Adipose tissue (tissue), 3 donors: ENCODE data around the gene KLC1. TPM values are rescaled to one million over a fixed set of nuclear protein-coding genes. Genes with fewer than 3 reads are reported as not detected.
"Not testable (repeated sequence)": the region's sequence is repeated elsewhere in the genome, so short reads cannot be mapped to it uniquely, and the experiment has no call there.

Experiments used
- H3K27ac ChIP-seq: one replicate; pipeline ENCODE4 v1.5.1; 2013; ENCODE audit warnings: low read depth, low read length
- WGBS, 3 donors: extraction: QIAGEN DNeasy Blood & Tissue Kit; methylation state at CpG; one replicate each; pipeline ENCODE4 v1.1.7; 2013; 5-methylcytosine and 5-hydroxymethylcytosine counted together
- polyA plus RNA-seq, 3 donors: library from polyadenylated mRNA; stranded (reverse); fragments of 200-250 nt; gene quantifications; one replicate each; pipeline ENCODE4 v1.2.3, GENCODE V29; 2013
- donor health status: healthy with polysubstance abuse.
- donor health status: Bipolar disorder and iron deficiency.
- donor health status: healthy.

KLC1 gene
- 100 to 1,000 TPM in 1 of 3 donors, 10 to 100 TPM in 2; 39.3 to 104 (median 92.0) TPM for polyA plus RNA-seq

DNA sequence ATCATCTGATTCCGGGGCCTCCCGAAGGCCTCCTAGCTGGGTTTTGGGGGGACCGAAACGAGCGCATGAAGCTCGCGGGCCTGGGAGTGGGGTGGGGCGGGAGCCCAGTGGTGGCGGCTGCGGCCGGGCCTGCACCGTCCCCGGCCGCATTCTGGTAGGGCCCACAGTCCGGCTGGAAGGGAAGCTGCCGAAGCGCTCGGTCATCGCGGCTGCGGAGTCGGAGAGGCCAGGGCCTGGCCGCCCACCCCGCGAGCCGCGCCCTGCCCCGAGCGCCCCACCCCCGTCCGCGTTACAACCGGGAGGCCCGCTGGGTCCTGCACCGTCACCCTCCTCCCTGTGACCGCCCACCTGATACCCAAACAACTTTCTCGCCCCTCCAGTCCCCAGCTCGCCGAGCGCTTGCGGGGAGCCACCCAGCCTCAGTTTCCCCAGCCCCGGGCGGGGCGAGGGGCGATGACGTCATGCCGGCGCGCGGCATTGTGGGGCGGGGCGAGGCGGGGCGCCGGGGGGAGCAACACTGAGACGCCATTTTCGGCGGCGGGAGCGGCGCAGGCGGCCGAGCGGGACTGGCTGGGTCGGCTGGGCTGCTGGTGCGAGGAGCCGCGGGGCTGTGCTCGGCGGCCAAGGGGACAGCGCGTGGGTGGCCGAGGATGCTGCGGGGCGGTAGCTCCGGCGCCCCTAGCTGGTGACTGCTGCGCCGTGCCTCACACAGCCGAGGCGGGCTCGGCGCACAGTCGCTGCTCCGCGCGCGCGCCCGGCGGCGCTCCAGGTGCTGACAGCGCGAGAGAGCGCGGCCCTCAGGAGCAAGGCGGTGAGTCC, at the start of gene KLC1:
Gene KLC1, plus strand, starts transcription at position 528 of the 819 bp plus-strand sequence. CDS start 25,354 bp downstream, outside the sequence.
- WGBS, 3 donors, result 0 to 1% (median 1%) methylated on average over 57 to 97 of the region's 97 CpGs
- peak within 1 kb of the TSS; percentile 94 for H3K27ac ChIP-seq

DNA sequence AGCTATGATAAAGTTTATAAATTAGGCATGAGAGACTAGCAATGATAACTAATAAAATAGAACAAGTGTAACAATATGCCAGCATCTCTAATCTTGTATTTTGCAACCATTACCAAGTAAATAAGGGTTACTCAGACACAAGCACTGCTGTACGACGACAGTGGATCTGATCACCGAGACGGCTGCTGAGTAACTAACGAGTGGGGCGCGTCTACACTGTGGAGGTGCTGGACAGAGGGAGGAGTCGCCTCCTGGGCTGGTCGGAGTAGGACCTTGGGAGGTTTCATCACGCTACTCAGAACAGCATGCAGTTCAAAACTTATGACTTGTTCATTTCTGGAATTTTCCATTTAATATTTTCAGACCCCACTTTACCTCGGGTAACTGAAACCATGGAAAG, 47.8 kb upstream of the KLC1 start:
- WGBS, 3 donors, result 91 to 95% (median 93%) methylated on average over 11 of the region's 11 CpGs
- H3K27ac ChIP-seq, result no peak overlapping the region

DNA sequence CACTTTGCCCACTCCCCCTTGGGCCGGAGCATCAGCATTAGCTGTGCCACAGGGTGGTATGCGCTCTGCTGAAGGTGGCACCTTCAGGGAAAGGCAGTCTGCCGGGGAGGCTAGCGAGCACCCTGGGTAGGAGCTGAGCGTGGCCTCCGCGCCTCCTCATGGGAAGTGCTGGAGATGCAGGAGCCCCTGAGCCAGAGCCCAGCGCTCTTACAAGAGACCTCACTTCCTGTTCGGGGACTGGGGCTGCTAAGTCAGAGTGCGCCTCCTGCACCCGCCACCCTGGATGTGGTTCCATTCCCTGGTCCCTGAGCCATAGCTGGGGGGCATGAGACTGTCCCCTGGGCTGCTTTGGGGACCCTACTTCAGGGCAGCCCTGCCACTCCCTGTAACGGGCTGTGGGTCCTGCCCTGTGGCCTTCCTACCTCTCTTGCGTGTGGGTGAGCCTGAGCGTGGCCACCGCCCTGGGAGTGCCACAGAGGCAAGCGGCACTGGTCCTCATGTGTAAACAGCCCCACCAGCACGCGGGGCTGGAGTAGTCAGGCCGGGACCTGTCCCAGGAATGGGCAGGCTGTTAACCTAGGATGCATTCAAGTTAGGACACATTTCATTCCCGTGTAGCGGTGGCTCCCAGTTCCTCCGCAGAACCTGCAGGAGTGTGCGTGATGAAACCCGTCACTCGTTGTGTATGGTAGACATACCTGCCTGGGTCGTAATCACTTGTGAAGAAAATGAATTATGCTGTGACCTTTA, 46.9 kb upstream of the KLC1 start:
- no peak overlapping the region for H3K27ac ChIP-seq
- 90 to 94% (median 92%) methylated on average over 25 to 26 of the region's 26 CpGs for WGBS, 3 donors

DNA sequence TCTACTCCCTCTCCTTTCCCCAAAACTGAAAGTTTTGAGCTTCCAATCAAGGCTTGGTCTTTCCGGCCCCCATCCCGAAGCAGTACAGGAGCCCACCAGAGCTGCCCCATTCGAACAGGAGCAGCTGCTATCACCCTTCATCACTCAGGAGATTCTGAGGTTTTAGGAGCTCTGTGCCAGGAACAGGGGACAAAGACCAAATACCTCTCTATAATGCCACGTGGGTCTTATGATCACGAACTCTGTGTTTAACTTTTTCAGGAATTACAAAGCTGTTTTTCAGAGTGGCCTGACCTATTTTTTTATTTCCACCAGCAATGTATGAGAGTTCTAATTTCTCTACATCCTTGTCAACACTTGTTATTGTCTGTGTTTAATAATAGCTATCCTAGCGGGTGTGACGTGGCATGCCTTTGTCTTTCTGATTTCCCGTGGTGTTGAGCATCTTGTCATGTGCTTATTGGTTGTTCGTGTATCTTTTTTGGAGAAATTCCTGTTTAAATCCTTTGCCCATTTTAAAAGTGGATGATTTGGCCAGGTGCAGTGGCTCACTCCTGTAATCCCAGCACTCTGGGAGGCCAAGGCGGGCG, 44.6 kb upstream of the KLC1 start:
- H3K27ac ChIP-seq, result no peak overlapping the region
- 84 to 95% (median 88%) methylated on average over 11 of the region's 11 CpGs for WGBS, 3 donors

GRCh38 chr14:103593577-103593976, 35.4 kb upstream of the KLC1 start:
- H3K27ac ChIP-seq, result no peak overlapping the region
- 59 to 72% (median 59%) methylated on average over 6 of the region's 6 CpGs for WGBS, 3 donors

DNA sequence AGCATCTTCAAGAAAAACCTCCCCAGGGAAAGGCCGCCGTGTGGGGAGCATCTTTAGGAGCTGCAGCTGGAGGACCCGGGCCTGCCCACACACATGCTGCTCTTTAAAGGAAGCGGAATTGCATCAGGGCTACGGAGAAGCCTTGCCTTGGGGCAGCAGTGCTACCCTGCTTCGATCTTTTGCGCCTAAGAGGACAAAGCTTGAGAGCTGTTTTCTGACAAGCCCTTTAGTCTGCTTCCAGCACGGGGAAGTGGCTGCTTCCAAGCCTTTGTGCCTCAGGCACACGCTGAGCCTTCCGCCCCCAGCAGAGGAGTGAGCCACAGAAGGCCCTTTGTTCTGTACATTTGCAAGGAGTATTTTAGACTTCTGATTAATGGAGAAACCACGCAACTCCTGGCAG, 34.7 kb upstream of the KLC1 start:
- H3K27ac ChIP-seq, result no peak overlapping the region
- 60 to 69% (median 68%) methylated on average over 9 to 11 of the region's 11 CpGs for WGBS, 3 donors

GRCh38 chr14:103597623-103598377, 31.2 kb upstream of the KLC1 start:
- H3K27ac ChIP-seq, result no peak overlapping the region
- 77 to 90% (median 87%) methylated on average over 10 of the region's 10 CpGs for WGBS, 3 donors

- H3K27ac ChIP-seq, result no peak overlapping the region
- WGBS, 3 donors, result 93 to 96% (median 94%) methylated on average over 5 of the region's 5 CpGs
These were observed 28.5 kb upstream of the KLC1 start for GRCh38 chr14:103600503-103600902.

DNA sequence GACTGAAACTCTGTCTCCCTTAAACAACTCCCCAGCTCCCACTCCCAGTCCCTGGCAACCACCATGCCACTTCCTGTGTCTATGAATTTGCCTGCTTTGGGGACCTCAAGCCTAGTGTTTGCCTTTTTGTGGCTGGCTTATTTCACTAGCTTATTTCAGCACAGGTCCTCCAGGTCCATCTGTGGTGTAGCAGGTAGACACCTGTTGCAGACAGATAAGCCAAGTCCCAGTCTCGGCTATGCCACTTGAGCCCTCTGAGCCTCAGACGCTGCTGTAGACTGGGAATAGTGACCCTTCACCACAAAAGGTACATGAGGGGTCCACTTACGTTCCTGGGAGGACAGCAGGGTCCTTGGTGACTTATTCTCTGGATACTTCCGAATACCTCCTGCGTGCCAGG, 24.4 kb upstream of the KLC1 start:
- WGBS, 3 donors, result 90 to 97% (median 96%) methylated on average over 5 of the region's 5 CpGs

GRCh38 chr14:103606963-103607668, 21.9 kb upstream of the KLC1 start:
- no peak overlapping the region for H3K27ac ChIP-seq

More for the DNA sequence above, 24.4 kb upstream of the KLC1 start:
- H3K27ac ChIP-seq, result no peak overlapping the region

DNA sequence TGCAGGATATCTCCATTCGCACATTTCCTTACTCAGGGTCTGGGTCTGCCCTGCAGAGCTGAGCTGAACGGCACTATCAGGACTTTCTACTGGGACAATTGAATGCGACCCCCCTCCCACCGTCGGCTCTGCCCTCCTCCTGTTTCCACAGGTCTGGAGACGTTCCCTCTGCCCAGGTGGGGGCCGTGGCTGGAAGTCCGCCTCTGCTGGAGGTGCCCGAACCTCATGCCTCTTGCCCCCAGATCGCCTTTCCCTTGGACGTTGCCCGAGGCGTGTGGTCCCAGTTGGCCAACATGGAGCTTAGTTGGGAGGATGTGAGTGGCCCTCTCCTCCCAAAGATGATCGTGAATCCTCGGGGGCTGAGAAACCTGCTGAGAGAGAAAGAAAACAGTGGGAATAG, 21.2 kb upstream of the KLC1 start:
- no peak overlapping the region for H3K27ac ChIP-seq
- 10 to 38% (median 12%) methylated on average over 15 of the region's 15 CpGs for WGBS, 3 donors

More at GRCh38 chr14:103606963-103607668, 21.9 kb upstream of the KLC1 start:
- 1 to 12% (median 1%) methylated on average over 25 of the region's 25 CpGs for WGBS, 3 donors

- H3K27ac ChIP-seq, result not testable (repeated sequence)
- 78 to 88% (median 86%) methylated on average over 3 to 4 of the region's 4 CpGs for WGBS, 3 donors
These were observed 19.9 kb upstream of the KLC1 start for GRCh38 chr14:103609081-103609480.

DNA sequence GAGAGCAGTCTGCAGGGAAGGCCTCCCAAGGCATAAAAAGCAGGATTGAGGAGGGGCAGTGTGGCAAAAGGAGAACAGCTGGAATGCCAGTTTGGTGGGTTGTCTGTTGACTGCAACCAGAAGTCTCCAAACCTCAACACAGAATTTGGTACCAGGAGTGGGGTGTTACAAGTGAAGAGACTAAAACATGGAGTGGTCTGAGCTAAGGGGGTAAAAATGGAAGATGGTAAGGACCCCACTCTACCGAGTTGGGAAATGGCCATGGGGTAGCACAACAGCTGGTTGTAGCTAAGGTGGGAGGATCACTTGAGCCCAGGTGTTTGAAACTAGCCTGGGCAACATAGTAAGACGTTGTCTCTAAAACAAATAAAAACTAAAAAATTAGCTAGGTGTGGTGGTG, 17.8 kb upstream of the KLC1 start:
- no peak overlapping the region for H3K27ac ChIP-seq
- 85 to 100% (median 95%) methylated on average over 2 of the region's 2 CpGs for WGBS, 3 donors

DNA sequence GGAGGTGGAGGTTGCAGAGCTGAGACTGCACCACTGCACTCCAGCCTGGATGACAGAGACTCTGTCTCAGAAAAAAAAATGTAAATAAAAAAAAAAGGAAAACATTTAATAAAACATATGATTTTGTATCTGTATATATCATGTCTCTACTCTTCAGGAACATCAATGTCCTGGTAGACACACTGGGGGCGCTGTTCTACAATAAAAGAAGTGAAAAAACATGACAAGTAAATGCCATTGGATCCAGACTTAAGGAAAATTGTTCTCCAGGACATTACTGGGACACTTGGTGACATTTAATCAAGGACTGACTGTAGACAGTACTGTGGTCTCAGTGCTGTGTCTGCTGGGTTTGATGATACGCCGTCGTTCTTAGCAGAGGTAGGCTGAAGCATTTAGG, 15.5 kb upstream of the KLC1 start:
- WGBS, 3 donors, result 75 to 97% (median 97%) methylated on average over 4 of the region's 4 CpGs
- H3K27ac ChIP-seq, result no peak overlapping the region

DNA sequence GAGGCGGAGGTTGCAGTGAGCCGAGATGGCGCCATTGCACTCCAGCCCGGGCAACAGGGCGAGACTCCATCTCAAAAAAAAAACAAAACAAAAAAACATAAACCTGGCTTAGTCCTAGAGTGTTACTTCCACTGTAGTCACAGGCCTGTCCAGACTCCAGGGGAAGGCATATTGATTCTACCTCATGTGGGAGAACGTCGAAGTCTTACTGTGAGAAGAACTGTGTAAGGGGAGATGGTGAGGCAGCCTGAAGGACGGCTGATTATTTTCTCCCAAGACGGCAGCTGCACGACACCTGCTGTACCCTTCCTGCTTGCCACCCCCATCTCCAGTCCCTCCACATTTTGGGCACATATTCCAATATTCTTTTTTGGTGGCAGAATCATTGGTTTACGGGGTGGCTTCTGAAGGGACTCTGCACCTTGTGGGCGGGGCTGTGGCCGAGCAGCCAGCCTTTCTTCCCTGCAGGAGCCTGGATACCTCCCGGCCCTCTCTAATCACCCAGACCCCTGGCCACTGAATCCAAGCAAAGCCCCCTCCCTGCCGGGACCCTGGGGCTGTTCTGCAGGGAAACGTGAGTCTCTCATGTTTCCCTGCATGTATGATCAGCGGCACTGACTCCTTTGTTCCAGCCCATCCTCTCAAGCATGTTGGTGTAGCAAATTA, 12.2 kb upstream of the KLC1 start:
- WGBS, 3 donors, result 77 to 82% (median 79%) methylated on average over 17 of the region's 17 CpGs
- no peak overlapping the region for H3K27ac ChIP-seq

- no peak overlapping the region for H3K27ac ChIP-seq
- WGBS, 3 donors, result 73 to 81% (median 73%) methylated on average over 5 of the region's 5 CpGs
These were observed 10.0 kb upstream of the KLC1 start for GRCh38 chr14:103619057-103619456.

GRCh38 chr14:103621860-103622259, 7.2 kb upstream of the KLC1 start:
- 55 to 91% (median 90%) methylated on average over 5 of the region's 5 CpGs for WGBS, 3 donors
- no peak overlapping the region for H3K27ac ChIP-seq
